Measurements from ENCODE around the gene BUB1.
"Not testable (repeated sequence)": the region's sequence is repeated elsewhere in the genome, so short reads cannot be mapped to it uniquely, and the experiment has no call there.

DNA sequence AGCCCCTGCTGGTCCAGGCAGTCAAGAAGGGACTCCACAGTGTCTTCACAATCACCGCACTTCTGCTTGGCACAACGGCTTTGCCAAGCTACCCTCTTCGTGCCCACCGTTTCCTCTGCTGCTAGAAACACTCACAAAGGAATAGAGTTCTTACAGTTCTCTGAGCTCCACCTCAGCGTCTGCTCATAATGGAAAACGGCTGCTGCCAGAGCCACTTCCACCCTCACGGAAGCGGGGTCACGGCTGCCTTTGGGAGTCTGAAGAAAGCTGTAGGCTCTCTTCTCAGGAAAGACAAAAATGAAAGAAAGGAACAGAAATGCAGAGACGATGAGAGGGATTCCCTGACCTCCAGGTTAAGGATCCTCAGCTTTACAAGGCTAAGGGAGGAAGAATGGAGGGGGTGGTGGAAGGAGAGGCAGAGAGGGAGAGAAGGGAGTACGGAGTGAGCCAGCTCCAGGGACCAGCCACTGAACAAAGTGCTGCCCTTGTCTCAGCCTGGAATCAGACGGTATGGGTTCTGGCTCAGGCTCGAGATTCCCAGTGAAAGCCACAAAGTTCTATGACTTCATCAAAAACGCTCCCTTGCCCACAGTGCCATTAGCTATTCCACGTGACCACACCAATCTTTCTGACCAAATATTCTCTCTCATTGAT lies 88.1 kb downstream of the BUB1 start:
- TF ChIP-seq POLR2A, CTCF, EP300 (IDR thresholded peaks at IDR 0.05): not testable (repeated sequence)

All from ovary (tissue), 3 donors.